ENCODE results near the gene GPR35. TPM values are rescaled to one million over a fixed set of nuclear protein-coding genes. Genes with fewer than 3 reads are reported as not detected.

GPR35 gene
- polyA plus RNA-seq, 3 donors = 30.6 to 37.8 (median 36.3) TPM

DNA sequence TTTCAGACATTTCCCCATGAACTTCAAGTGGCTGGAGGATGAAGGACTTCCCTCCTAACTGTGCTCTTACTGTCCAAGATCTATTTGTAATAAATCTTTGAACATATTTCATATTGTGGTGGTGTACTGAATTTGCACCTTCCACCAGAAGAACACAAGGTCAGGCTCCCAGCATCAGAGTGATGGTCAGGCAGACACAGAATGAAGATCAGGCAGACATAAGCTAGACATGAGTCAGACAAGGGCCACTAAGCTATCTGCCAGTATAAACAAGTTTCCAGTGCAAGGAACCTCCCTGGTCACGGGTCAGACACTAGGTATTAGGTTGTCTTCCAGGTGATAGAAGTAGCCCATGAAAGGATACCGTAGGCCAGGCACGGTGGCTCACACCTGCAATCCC, 37.4 kb downstream of the GPR35 start:
- H3K36me3 Mint-ChIP-seq = no peaks in the 10 kb centered on the region
- H3K4me3 Mint-ChIP-seq = no peak overlapping the region
- WGBS (ENCODE audit: insufficient coverage) = 93% methylated on average over 3 of the region's 3 CpGs
- H3K27ac Mint-ChIP-seq = no peak overlapping the region
- H2AFZ ChIP-seq (ENCODE audit: insufficient read depth, low read depth, low read length, poor library complexity, severe bottlenecking) = no peak overlapping the region
- no peaks in the 10 kb centered on the region for H4K20me1 ChIP-seq (ENCODE audit: insufficient read depth, low read length)
- H3K36me3 ChIP-seq (replicated peaks in 1 of 2; ENCODE audit: control insufficient read depth in 1 of 2, insufficient read depth in 2 of 2, low read length in 2 of 2) = no peaks in the 10 kb centered on the region
- no peak for DNase-seq
- no peak overlapping the region for H3K4me3 ChIP-seq (replicated peaks in 1 of 3; ENCODE audit: low read depth in 2 of 3, low read length in 3 of 3)
- no peak overlapping the region for H3K9ac ChIP-seq (ENCODE audit: insufficient read depth, low read length, poor library complexity, severe bottlenecking)
- no peaks in the 10 kb centered on the region for H3K4me1 Mint-ChIP-seq
- TF ChIP-seq, protein P1, sequence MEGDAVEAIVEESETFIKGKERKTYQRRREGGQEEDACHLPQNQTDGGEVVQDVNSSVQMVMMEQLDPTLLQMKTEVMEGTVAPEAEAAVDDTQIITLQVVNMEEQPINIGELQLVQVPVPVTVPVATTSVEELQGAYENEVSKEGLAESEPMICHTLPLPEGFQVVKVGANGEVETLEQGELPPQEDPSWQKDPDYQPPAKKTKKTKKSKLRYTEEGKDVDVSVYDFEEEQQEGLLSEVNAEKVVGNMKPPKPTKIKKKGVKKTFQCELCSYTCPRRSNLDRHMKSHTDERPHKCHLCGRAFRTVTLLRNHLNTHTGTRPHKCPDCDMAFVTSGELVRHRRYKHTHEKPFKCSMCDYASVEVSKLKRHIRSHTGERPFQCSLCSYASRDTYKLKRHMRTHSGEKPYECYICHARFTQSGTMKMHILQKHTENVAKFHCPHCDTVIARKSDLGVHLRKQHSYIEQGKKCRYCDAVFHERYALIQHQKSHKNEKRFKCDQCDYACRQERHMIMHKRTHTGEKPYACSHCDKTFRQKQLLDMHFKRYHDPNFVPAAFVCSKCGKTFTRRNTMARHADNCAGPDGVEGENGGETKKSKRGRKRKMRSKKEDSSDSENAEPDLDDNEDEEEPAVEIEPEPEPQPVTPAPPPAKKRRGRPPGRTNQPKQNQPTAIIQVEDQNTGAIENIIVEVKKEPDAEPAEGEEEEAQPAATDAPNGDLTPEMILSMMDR (IDR thresholded peaks at IDR 0.05) = no peak
- intact Hi-C loops (cut with micrococcal nuclease) = loop anchor here in 1 of 2 donors (10.0 kb wide), 1 partner anchor 58 kb away; no protein-coding TSS in a partner anchor
- peaks cover 0 to 20% (median 9%) of the 10 kb centered on the region in 7 donors for H3K9me3 Mint-ChIP-seq
- no peak overlapping the region for H3K4me2 ChIP-seq (replicated peaks; ENCODE audit: extremely low read depth, low read length, poor library complexity, severe bottlenecking)
- no peak overlapping the region for H3K27ac ChIP-seq (ENCODE audit: low read depth in 1 of 2, low read length in 2 of 2)
- H3K4me1 ChIP-seq (ENCODE audit: control insufficient read depth in 1 of 2, insufficient read depth in 2 of 2, low read length in 2 of 2) = no peaks in the 10 kb centered on the region
- peaks cover 29 to 48% of the 10 kb centered on the region in 2 donors for H3K27me3 ChIP-seq (ENCODE audit: control insufficient read depth in 2 of 2, insufficient read depth in 2 of 2, low read length in 2 of 2)
- no peaks in the 10 kb centered on the region for H3K79me2 ChIP-seq (ENCODE audit: insufficient read depth, low read length)
- peaks cover 2 to 6% of the 10 kb centered on the region in 2 donors for H3K9me3 ChIP-seq (replicated peaks in 1 of 2; ENCODE audit: control insufficient read depth in 1 of 2, insufficient read depth in 1 of 2, low read length in 2 of 2)
- peaks cover 33 to 60% (median 33%) of the 10 kb centered on the region in 3 donors for H3K27me3 Mint-ChIP-seq (ENCODE audit: low read depth in 3 of 3)

DNA sequence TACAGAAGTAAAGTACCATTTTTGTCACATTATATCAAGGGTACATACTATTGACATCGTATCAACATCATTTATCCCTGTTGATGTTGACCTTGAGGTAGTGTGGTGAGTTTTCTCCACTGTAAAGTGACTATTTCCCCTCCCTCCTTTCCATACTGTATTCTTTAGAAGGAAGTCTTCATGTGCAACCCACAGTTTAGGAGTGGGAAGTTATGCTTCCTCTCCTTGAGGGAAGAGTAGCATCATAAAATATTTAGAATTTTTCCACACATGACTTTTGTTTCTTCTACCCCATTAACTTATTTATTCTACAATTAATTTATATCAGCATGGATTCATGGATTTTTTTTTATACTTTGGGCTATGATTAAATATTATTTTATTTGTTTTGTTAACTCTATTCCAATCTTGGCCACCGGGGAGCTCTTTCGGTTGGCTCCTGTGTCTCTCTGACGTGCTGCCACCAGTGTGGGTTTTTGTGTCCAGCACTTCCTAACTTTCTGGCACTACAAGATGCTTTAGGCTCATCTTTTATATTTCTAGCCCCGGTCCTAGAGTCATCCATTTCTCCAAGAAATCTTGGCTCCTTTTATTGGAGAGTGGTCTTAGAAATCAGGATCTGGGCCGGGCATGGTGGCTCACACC, 38.4 kb downstream of the GPR35 start:
- no peak overlapping the region for H3K27ac Mint-ChIP-seq
- H3K27ac ChIP-seq (ENCODE audit: low read depth in 1 of 2, low read length in 2 of 2) = no peak overlapping the region
- no peak for DNase-seq
- H3K9me3 ChIP-seq (replicated peaks in 1 of 2; ENCODE audit: control insufficient read depth in 1 of 2, insufficient read depth in 1 of 2, low read length in 2 of 2) = peaks cover 2 to 6% of the 10 kb centered on the region in 2 donors
- TF ChIP-seq, protein P1 (IDR thresholded peaks at IDR 0.05) = peak; percentile 25
- no peaks in the 10 kb centered on the region for H3K4me1 Mint-ChIP-seq
- H3K27me3 ChIP-seq (ENCODE audit: control insufficient read depth in 2 of 2, insufficient read depth in 2 of 2, low read length in 2 of 2) = peaks cover 33 to 53% of the 10 kb centered on the region in 2 donors
- H3K36me3 ChIP-seq (replicated peaks in 1 of 2; ENCODE audit: control insufficient read depth in 1 of 2, insufficient read depth in 2 of 2, low read length in 2 of 2) = no peaks in the 10 kb centered on the region
- no CpG with 5 or more reads among the region's 6 CpGs for WGBS (ENCODE audit: insufficient coverage)
- H3K27me3 Mint-ChIP-seq (ENCODE audit: low read depth in 3 of 3) = peaks cover 34 to 62% (median 35%) of the 10 kb centered on the region in 3 donors
- no peak overlapping the region for H3K4me3 ChIP-seq (replicated peaks in 1 of 3; ENCODE audit: low read depth in 2 of 3, low read length in 3 of 3)
- H4K20me1 ChIP-seq (ENCODE audit: insufficient read depth, low read length) = no peaks in the 10 kb centered on the region
- H3K4me3 Mint-ChIP-seq = no peak overlapping the region
- H3K4me2 ChIP-seq (replicated peaks; ENCODE audit: extremely low read depth, low read length, poor library complexity, severe bottlenecking) = no peak overlapping the region
- no peaks in the 10 kb centered on the region for H3K79me2 ChIP-seq (ENCODE audit: insufficient read depth, low read length)
- H3K9me3 Mint-ChIP-seq = peaks cover 0 to 20% (median 9%) of the 10 kb centered on the region in 7 donors
- H2AFZ ChIP-seq (ENCODE audit: insufficient read depth, low read depth, low read length, poor library complexity, severe bottlenecking) = no peak overlapping the region
- H3K9ac ChIP-seq (ENCODE audit: insufficient read depth, low read length, poor library complexity, severe bottlenecking) = no peak overlapping the region
- no peaks in the 10 kb centered on the region for H3K4me1 ChIP-seq (ENCODE audit: control insufficient read depth in 1 of 2, insufficient read depth in 2 of 2, low read length in 2 of 2)
- H3K36me3 Mint-ChIP-seq = no peaks in the 10 kb centered on the region
- intact Hi-C loops (cut with micrococcal nuclease) = loop anchor here in 1 of 2 donors (10.0 kb wide), 1 partner anchor 59 kb away; no protein-coding TSS in a partner anchor

Measured in CD14-positive monocyte (primary cell).